ENCODE data around the gene UNC5C. TPM values are rescaled to one million over a fixed set of nuclear protein-coding genes. Genes with fewer than 3 reads are reported as not detected.
A peak's percentile ranks its signal among the peaks of the same experiment; 100 is the strongest.

Gene UNC5C
- 76.7 to 77.9 TPM (median 77.1 TPM) in 3 replicates for total RNA-seq

DNA sequence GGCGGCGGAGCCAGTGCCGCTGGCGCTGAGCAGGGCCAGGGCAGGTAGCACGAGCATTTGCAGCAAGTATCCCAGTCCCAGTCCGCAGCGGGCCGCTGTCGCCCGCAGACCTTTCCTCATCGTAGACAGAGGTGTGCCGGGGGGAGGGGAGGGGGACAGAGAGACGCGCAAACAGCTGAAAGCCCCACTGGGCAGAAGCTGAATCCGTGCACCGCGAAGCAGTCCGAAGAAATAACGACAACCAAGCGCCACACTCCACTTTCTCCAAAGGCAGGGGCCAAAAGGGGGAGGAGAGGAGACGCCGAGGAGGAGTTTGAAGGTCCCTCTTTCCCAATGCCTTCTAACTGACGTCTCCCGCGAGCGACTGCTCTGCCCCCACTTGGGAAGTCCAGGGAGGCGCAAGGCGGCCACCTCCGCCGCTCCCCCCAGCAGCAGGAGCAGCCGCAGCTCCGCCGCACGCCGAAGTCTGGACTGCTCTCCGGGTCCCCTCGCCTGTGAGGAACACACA is at the start of gene UNC5C:
Gene UNC5C (minus strand): TSS at position 236 of the 508 bp plus-strand sequence.
- Mint-ChIP-seq H3K27me3 (ENCODE audit: low read depth) (no peaks in the 10 kb centered on the region), H3K4me3 (peak within 1 kb of the TSS; percentile 96), H3K9me3 (no peaks in the 10 kb centered on the region), H3K36me3 (no peaks in the 10 kb centered on the region), H3K27ac (peak within 1 kb of the TSS; percentile 97), H3K4me1 (peaks cover 49% of the 10 kb centered on the region)
- TF ChIP-seq, protein P1, sequence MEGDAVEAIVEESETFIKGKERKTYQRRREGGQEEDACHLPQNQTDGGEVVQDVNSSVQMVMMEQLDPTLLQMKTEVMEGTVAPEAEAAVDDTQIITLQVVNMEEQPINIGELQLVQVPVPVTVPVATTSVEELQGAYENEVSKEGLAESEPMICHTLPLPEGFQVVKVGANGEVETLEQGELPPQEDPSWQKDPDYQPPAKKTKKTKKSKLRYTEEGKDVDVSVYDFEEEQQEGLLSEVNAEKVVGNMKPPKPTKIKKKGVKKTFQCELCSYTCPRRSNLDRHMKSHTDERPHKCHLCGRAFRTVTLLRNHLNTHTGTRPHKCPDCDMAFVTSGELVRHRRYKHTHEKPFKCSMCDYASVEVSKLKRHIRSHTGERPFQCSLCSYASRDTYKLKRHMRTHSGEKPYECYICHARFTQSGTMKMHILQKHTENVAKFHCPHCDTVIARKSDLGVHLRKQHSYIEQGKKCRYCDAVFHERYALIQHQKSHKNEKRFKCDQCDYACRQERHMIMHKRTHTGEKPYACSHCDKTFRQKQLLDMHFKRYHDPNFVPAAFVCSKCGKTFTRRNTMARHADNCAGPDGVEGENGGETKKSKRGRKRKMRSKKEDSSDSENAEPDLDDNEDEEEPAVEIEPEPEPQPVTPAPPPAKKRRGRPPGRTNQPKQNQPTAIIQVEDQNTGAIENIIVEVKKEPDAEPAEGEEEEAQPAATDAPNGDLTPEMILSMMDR (IDR thresholded peaks at IDR 0.05; ENCODE audit: unreplicated experiment): no peak
- DNase-seq (ENCODE audit: low spot score in 2 of 2, unreplicated experiment in 2 of 2): peak; percentile 52 to 71

DNA sequence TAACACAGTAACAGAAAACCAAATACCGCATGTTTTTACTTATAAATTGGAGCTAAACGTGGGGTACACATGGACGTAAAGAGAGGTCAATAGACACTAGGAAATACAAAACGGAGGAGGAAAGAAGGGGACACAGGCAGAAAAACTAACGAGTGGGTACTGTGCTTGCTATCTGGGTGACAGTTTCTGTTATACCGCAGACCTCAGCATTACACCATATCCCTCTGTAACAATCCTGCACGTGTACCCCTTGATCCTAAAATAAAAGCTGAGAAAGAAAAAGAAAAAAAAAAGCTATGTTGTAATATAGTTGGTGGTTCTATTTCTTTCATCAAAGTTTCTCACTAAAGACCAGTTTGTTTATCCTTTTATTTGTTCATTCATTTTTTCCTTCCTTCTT is 47.9 kb upstream of the UNC5C start:
- Mint-ChIP-seq H3K4me3 (no peak overlapping the region), H3K36me3 (no peaks in the 10 kb centered on the region), H3K9me3 (no peaks in the 10 kb centered on the region), H3K27ac (no peak overlapping the region), H3K4me1 (peaks cover 17% of the 10 kb centered on the region), H3K27me3 (ENCODE audit: low read depth) (no peaks in the 10 kb centered on the region)
- DNase-seq (ENCODE audit: low spot score in 2 of 2, unreplicated experiment in 2 of 2): no peak
- TF ChIP-seq, protein P1 (IDR thresholded peaks at IDR 0.05; ENCODE audit: unreplicated experiment): no peak

DNA sequence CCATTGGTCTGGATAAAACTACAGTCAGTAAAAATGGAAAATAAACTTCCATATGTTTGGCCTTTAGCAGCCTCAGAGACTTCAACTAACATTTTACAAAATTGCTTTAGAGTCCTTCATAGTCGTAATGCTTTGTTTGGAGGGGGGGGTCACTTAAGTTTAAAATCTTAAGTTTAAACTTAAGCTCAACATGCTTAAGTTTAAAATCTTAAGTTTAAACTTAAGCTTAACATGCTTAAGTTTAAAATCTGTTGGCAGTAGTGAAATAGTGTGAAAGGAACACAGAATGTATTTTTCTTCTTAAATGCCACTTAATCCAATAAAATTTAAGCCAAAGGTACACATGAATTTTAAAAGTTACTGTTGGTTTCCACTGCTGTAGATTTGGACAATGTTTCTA is 45.9 kb upstream of the UNC5C start:
- Mint-ChIP-seq H3K9me3 (no peaks in the 10 kb centered on the region), H3K27me3 (ENCODE audit: low read depth) (no peaks in the 10 kb centered on the region), H3K27ac (no peak overlapping the region), H3K36me3 (no peaks in the 10 kb centered on the region), H3K4me3 (no peak overlapping the region), H3K4me1 (peaks cover 17% of the 10 kb centered on the region)
- DNase-seq (ENCODE audit: low spot score in 2 of 2, unreplicated experiment in 2 of 2): no peak
- TF ChIP-seq, protein P1 (IDR thresholded peaks at IDR 0.05; ENCODE audit: unreplicated experiment): no peak

DNA sequence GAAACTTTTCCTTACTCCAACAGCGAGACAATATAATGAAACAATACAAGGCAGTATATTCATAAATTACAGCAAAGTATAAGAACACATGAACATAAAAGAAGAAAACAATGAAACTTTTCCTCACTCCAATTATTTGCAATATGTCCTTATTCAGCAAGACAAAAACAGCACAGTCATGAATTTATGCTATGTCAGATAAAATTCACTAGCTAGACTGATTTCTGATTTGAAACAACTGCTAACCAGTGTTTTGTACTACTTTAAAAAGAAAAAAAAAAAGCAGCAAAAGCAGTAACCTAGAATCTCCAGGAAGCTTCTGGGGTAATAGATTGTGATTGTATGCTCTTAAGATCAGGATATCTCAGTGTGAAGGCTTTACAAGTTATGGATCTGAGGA is 45.2 kb upstream of the UNC5C start:
- peaks cover 17% of the 10 kb centered on the region for H3K4me1 Mint-ChIP-seq
- no peak overlapping the region for H3K4me3 Mint-ChIP-seq
- H3K36me3 Mint-ChIP-seq: no peaks in the 10 kb centered on the region
- no peaks in the 10 kb centered on the region for H3K9me3 Mint-ChIP-seq
- DNase-seq (ENCODE audit: low spot score in 2 of 2, unreplicated experiment in 2 of 2): no peak
- TF ChIP-seq, protein P1 (IDR thresholded peaks at IDR 0.05; ENCODE audit: unreplicated experiment): no peak
- no peaks in the 10 kb centered on the region for H3K27me3 Mint-ChIP-seq (ENCODE audit: low read depth)
- H3K27ac Mint-ChIP-seq: no peak overlapping the region

DNA sequence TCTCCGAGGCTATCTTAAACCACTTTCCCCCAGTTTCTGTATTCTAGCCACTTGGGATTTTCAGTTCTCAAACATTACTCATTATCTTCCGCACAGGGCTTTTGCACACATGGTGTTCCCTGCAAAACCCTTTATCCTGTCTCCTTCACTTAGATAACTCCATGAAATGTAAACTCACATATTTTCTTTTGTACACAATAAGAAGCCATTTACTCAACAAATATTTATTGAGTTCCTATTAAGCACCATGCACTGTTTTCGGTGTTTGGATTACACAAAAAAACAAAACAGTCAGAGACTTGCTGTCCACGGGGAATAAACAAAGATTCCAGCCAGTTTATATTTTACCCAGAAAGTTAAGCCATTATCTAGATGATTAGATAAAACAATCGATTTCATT is 42.5 kb upstream of the UNC5C start:
- Mint-ChIP-seq H3K27me3 (ENCODE audit: low read depth) (no peaks in the 10 kb centered on the region), H3K9me3 (no peaks in the 10 kb centered on the region), H3K27ac (no peak overlapping the region), H3K4me3 (no peak overlapping the region), H3K4me1 (peaks cover 17% of the 10 kb centered on the region), H3K36me3 (no peaks in the 10 kb centered on the region)
- TF ChIP-seq, protein P1 (IDR thresholded peaks at IDR 0.05; ENCODE audit: unreplicated experiment): no peak
- DNase-seq (ENCODE audit: low spot score in 2 of 2, unreplicated experiment in 2 of 2): no peak

DNA sequence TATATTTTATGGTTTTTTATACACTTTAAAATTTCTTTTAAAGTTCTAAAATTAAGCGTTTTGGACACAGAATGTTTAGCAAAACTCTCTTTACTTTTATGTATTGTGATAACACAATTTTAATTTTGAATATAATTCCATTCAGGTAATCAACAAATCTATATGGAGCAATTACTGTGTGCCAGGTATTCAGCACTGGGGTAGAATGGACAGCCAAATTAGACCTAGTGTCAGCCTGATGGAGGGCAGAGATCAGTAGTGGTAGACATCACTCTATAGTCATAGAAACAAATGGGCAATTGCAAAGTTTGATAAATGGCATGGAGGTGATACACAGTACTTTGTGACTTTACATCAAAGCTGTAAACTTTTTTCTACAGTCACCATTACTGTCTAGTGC is 41.8 kb upstream of the UNC5C start:
- no peaks in the 10 kb centered on the region for H3K27me3 Mint-ChIP-seq (ENCODE audit: low read depth)
- no peaks in the 10 kb centered on the region for H3K9me3 Mint-ChIP-seq
- no peak overlapping the region for H3K4me3 Mint-ChIP-seq
- peaks cover 14% of the 10 kb centered on the region for H3K4me1 Mint-ChIP-seq
- no peak for DNase-seq (ENCODE audit: low spot score in 2 of 2, unreplicated experiment in 2 of 2)
- H3K36me3 Mint-ChIP-seq: no peaks in the 10 kb centered on the region
- H3K27ac Mint-ChIP-seq: no peak overlapping the region
- TF ChIP-seq, protein P1 (IDR thresholded peaks at IDR 0.05; ENCODE audit: unreplicated experiment): no peak
